Measurements from ENCODE around the gene PKD2. TPM values are rescaled to one million over a fixed set of nuclear protein-coding genes. Genes with fewer than 3 reads are reported as not detected.

Gene PKD2
- total and polyA plus RNA-seq, 7 donors, result 1.4 to 123 (median 67.6) TPM

DNA sequence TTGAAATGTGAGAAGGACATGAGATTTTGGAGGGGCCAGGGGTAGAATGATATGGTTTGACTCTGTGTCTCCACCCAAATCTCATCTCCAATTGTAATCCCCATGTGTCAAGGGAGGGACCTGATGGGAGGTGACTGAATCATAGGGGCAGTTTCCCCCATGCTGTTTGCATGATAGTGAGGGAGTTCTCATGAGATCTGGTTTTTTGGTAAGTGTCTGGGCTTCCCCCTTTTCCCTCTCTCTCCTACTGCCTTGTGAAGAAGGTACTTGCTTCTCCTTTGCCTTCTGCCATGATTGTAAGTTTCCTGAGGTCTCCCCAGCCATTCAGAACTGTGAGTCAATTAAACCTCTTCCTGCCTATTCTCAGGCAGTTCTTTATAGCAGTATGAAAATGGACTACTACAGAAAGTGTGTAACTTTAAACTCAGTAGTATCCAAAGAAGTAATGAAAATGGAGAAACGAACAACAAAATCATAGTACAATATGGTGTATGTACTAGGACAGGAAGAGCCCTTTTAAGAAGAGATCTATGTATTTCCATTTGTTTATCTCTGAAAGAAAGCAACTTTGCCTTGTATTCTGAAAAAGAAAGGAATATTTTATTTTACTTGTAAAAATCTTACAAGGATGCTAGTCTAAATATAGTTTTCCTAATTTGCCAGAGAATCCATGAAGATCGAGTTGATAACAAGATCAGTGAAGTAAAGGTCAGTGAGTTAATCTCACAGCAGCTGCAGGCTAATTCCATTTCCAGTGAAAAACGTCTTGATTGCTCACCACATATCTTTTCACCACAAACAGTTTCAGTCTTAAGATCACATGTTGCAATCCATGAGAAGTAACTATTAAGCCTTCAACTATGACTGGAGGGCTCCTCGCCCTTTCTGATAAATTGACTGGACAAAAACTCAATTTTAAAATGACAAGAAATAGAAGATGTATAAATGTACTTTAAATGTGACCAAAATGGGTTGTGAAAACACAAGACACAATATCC, 20.5 kb downstream of the PKD2 start:
- Histone ChIP-seq H3K4me3 (no peak overlapping the region), H3K4me1 (peaks cover 0 to 20% (median 14%) of the 10 kb centered on the region in 4 donors), H3K9me3 (no peaks in the 10 kb centered on the region), H3K27me3 (no peaks in the 10 kb centered on the region), H3K36me3 (peaks cover 4 to 46% (median 14%) of the 10 kb centered on the region in 4 donors), H3K27ac (peak overlapping the region in 1 of 4 donors; percentile 40)
- TF ChIP-seq EP300 (IDR thresholded peaks at IDR 0.05) (no peak), POLR2AphosphoS5 (IDR thresholded peaks at IDR 0.05) (peak in 1 of 4 donors; percentile 19)
- WGBS, 2 donors, result 59 to 64% methylated on average over 4 of the region's 4 CpGs
- no peak for DNase-seq
- intact Hi-C loops (cut with DNase I), result no loop called here

- no peak overlapping the region for H3K27ac ChIP-seq
- DNase-seq, result no peak
- peaks cover 4 to 53% (median 14%) of the 10 kb centered on the region in 4 donors for H3K36me3 ChIP-seq
- no peak overlapping the region for H3K4me3 ChIP-seq
- intact Hi-C loops (cut with DNase I), result no loop called here
- 78 to 84% methylated on average over 3 of the region's 3 CpGs for WGBS, 2 donors
- TF ChIP-seq CTCF (IDR thresholded peaks at IDR 0.05), result no peak
- peaks cover 0 to 13% (median 9%) of the 10 kb centered on the region in 4 donors for H3K4me1 ChIP-seq
- no peaks in the 10 kb centered on the region for H3K27me3 ChIP-seq
- no peaks in the 10 kb centered on the region for H3K9me3 ChIP-seq
These were observed 21.5 kb downstream of the PKD2 start for GRCh38 chr4:88028946-88029345.

DNA sequence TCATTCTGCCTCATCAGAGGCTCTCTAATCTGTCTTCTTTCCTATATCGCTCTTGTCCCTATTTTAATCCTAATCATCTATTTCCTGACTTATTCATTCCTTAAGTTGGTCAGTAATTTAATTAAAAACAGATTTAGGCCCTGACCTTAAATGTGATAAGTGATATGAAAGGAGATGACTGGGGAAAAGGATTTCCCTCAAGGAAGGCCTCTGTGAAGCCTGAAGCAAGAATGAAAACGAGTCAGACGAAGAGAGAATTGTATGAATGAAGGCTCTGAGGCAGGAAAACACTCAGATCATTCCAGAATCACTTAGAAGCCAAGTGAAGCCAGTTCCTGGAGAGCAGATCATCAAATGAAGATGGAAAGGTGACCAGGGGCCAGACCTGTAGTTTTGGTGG, 22.1 kb downstream of the PKD2 start:
- H3K4me3 ChIP-seq, result no peak overlapping the region
- no peaks in the 10 kb centered on the region for H3K9me3 ChIP-seq
- DNase-seq, result no peak
- H3K36me3 ChIP-seq, result peaks cover 4 to 53% (median 14%) of the 10 kb centered on the region in 4 donors
- TF ChIP-seq POLR2A (IDR thresholded peaks at IDR 0.05), result no peak
- no peak for TF ChIP-seq CTCF (IDR thresholded peaks at IDR 0.05)
- TF ChIP-seq EP300 (IDR thresholded peaks at IDR 0.05), result no peak
- TF ChIP-seq POLR2AphosphoS5 (IDR thresholded peaks at IDR 0.05), result no peak
- 90 to 96% methylated on average over 3 of the region's 3 CpGs for WGBS, 2 donors
- H3K27ac ChIP-seq, result no peak overlapping the region
- H3K4me1 ChIP-seq, result peaks cover 0 to 12% (median 9%) of the 10 kb centered on the region in 4 donors
- intact Hi-C loops (cut with DNase I), result no loop called here
- no peaks in the 10 kb centered on the region for H3K27me3 ChIP-seq

- Histone ChIP-seq H3K9me3 (no peaks in the 10 kb centered on the region), H3K4me1 (peaks cover 0 to 12% (median 9%) of the 10 kb centered on the region in 4 donors), H3K4me3 (no peak overlapping the region), H3K27ac (no peak overlapping the region), H3K27me3 (no peaks in the 10 kb centered on the region), H3K36me3 (peaks cover 4 to 52% (median 14%) of the 10 kb centered on the region in 4 donors)
- intact Hi-C loops (cut with DNase I), result loop anchor here (5.0 kb wide), 1 partner anchor 182 kb away; no protein-coding TSS in a partner anchor
- no peak for DNase-seq
- no peak for TF ChIP-seq CTCF (IDR thresholded peaks at IDR 0.05)
- no peak for TF ChIP-seq EP300 (IDR thresholded peaks at IDR 0.05)
- no peak for TF ChIP-seq POLR2AphosphoS5 (IDR thresholded peaks at IDR 0.05)
- no peak for TF ChIP-seq POLR2A (IDR thresholded peaks at IDR 0.05)
- WGBS, 2 donors, result 85 to 88% methylated on average over 12 of the region's 12 CpGs
These were observed 23.3 kb downstream of the PKD2 start for GRCh38 chr4:88030565-88031310.

DNA sequence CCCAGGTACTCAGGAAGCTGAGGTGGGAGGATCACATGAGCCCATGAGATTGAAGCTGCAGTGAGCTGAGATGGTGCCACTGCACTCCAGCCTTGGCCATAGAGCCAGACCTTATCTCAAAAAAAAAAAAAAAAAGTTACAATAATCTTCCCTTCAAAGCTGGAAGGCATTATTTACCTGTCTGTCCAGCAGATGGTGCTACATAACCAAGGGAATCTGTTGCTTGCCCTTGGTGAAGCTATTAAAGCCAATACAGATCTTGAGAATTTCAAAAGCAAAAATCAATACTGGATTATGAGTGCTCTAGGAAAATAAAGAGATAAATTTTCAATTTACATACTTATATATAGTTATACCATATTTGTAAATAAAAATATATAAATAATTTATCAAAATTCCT, 25.9 kb downstream of the PKD2 start:
- no peak for DNase-seq
- intact Hi-C loops (cut with DNase I), result loop anchor here (5.0 kb wide), 1 partner anchor 179 kb away; no protein-coding TSS in a partner anchor
- TF ChIP-seq POLR2AphosphoS5 (IDR thresholded peaks at IDR 0.05) (no peak), CTCF (IDR thresholded peaks at IDR 0.05) (peak; percentile 22 to 64 (median 42))

More for the DNA sequence above, 25.9 kb downstream of the PKD2 start:
- no peak overlapping the region for H3K4me3 ChIP-seq
- H3K4me1 ChIP-seq, result peaks cover 0 to 6% (median 3%) of the 10 kb centered on the region in 4 donors
- no peak overlapping the region for H3K27ac ChIP-seq
- no peaks in the 10 kb centered on the region for H3K27me3 ChIP-seq
- peaks cover 0 to 64% (median 18%) of the 10 kb centered on the region in 4 donors for H3K36me3 ChIP-seq
- no peaks in the 10 kb centered on the region for H3K9me3 ChIP-seq

Data from sigmoid colon (tissue), 7 donors.